HG03439 (cell line): ENCODE results near the gene KRTAP22-2.

Source experiments
- ATAC-seq: cut with Tn5 transposase; IDR thresholded peaks from one replicate; pipeline ENCODE4 v1.9.1; 2021; ENCODE audit warnings: mild to moderate bottlenecking, moderate library complexity; ENCODE audit not compliant: unreplicated experiment

KRTAP22-2 gene

DNA sequence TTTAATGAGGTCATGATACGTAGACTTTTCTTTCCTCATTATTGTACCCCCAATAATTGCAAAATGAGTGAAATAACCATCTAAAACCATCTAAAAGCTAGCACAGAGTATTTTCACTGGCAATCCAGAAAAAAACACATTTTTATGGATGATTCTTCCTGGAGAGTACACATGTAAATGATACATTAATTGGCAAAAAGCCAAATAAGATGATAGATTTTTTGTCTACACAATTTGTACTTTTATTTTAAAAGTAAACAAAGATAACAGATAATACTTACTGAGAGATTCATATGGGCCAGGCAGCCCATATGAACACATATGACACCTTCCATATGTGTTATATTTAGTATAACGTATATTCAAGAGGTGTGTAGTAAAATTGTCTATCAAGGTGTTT is 26.6 kb downstream of the KRTAP22-2 start:
- no peak for ATAC-seq

DNA sequence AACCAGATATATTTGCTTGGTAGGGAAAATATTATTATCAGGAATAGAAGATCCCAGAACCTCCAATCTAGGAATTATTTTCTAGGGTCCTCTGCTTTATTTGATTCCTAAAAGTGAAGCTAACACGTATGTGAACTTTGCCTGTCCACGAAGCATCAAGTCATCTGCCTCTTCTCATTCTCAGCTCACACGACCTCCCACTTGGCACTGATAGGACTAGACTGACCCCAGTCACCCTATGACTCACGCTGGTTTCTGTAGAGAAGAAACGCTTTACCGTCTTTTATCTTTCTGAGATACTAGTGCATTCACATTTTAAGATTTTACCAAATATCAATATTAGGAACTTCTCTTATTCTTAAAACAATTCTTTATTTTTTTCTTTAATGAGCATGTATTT is 27.1 kb downstream of the KRTAP22-2 start:
- no peak for ATAC-seq

DNA sequence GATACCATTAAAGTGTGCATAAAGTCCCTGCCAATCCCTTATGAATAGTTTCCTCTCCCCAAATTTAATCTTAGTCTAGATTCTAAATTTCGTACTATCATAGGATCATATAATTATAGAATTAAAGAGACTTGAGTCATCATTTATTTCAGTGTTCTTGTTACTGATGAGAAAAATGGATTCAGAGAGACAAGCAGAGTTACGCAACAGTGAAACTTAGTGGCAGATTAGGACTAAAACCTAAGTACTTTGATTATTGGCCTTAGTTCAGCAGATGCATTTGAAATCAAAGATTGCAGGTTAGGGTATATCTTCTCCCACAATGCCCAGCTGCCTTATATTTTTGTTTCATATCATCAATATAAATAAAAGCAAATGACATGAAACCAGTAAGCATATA is 28.2 kb downstream of the KRTAP22-2 start:
- no peak for ATAC-seq

DNA sequence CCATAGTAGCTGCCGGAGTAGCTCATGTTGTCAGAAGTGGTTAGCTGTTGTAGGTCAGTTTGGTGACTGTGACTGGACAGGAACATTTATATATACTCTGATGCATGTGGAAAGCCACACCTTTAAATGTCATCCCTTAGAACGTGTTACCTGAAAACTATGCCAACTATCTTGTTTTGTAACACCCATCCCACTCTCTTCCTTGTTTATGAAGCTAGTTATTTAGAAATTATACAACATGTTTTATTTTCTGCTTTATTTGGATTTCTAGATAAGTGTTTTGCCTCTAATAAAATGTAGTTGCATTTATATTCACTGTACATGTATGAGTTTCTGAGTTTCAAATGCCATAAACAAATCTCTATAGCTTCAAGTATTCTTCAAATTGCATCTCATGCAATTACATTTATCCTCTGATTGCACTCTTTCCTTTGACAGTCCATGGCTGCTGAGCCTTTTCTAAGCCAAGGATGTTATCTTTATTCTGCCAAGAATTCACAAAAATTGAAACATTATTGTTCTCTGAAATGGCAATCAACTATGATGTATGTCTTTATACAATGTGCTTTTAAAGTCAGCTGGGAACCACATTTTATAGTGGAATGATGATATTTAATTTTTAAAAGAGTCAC is 28.8 kb downstream of the KRTAP22-2 start, which contains the start of gene KRTAP19-7:
TSS of gene KRTAP19-7 (minus strand) at position 51 of the 632 bp plus-strand sequence. CDS start at position 26, 25 bp downstream.
- ATAC-seq = no peak

DNA sequence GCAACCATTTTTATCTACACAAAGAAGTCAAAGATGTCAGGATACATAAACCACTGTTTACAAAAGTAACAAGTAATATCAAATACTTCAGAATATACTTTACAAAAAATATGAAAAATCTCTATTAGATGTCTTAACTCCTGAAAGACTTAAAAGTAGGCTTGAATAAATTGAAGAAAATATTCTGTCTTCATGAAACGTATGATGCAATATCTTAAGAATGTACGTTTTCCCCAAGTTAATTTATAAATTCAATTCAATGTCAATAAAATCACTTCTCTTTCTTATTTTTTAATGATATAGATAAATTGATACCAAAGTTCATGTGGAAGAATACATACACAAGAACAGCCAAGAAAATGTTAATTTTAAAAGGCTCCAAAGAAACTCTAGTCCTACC is 35.1 kb downstream of the KRTAP22-2 start:
- ATAC-seq = no peak

DNA sequence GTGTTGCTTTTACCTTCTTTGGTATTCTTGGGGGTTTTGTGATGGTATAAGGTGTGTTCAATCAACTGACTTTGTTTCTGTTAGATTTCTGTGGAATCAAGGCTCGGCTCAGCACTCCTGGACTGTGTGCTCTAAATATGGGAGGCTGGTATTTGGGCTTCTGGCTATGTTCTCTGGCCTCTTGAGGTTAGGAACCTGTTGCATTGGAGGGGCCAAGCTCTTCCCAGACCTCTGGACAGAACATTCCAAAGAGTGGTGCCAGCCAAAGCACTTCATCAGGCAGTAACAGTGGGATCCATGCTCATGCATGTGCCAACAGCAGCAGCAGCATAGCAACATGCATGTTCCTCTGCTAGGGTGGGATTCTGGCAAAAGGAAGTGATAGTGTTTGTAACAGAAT is 37.4 kb downstream of the KRTAP22-2 start:
- no peak for ATAC-seq

DNA sequence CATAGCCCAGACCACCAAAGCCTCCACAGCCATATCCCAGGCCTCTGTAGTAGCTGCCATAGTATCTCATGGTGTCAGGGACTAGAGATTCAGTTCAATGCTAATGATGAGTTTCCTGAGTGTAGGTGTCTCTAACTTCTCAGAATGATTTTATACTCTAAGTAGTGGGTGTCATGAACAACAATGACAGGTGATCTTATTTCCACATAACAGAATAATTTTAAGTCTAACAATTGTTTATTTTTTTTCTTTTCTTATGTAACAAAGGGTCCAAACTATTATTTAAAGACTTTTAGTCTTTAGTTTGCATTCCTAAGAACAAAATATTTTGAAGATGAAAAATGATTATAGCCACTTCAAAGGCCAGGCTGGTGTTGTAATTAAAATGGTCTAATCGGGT is 48.4 kb downstream of the KRTAP22-2 start, which contains the start of gene KRTAP19-6:
TSS of gene KRTAP19-6 (minus strand) at position 101 of the 400 bp plus-strand sequence. CDS start at position 70, 31 bp downstream.
- no peak for ATAC-seq
